GM19397 (cell line): ENCODE data around the gene TCP1.
"Not testable (repeated sequence)": the region's sequence is repeated elsewhere in the genome, so short reads cannot be mapped to it uniquely, and the experiment has no call there.

ENCODE experiments used
- ATAC-seq: cut with Tn5 transposase; IDR thresholded peaks from one replicate; pipeline ENCODE4 v1.9.1; 2021; ENCODE audit warnings: mild to moderate bottlenecking, moderate library complexity; ENCODE audit not compliant: unreplicated experiment

Gene TCP1

DNA sequence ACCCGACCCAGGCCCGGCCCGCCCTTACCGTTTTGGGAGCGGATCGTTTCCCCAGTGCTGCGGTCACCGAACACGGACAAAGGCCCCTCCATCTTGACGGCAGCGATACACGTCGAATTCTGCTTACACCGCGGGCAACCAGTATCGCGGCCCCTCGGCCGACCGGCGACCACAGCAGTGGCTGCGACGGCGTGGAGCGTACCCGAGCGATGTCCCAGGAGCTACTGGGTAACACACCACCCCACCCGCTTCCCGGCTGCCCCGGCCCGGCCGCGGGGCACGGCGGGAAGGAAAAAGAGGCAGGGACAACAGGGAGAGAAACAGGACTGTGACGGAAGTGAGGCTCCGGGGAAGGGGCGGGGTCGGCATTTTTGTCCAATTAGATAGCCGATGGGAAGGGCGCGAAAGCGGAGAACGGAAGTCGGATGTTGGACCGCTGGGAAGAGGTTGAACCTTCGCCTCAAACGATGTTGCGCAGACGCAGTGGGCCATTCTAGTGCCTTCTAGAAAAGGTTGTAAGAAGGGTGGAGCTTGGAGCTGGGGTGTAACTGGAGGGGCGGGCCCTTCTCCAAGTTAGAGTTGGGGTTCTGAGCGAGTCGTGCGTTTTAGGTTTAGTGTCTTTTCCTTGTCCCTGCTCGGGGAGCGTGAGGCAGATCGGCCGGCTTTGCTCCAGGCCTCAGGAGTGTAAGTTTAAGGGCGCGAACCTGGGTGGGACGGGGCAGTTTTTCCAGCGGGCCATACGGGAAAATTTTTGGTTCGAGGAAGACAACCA is at the start of gene TCP1:
Gene TCP1 (minus strand): TSS at position 226 of the 772 bp plus-strand sequence. CDS start 134 bp downstream, at position 92.
- ATAC-seq: peak; percentile 75

DNA sequence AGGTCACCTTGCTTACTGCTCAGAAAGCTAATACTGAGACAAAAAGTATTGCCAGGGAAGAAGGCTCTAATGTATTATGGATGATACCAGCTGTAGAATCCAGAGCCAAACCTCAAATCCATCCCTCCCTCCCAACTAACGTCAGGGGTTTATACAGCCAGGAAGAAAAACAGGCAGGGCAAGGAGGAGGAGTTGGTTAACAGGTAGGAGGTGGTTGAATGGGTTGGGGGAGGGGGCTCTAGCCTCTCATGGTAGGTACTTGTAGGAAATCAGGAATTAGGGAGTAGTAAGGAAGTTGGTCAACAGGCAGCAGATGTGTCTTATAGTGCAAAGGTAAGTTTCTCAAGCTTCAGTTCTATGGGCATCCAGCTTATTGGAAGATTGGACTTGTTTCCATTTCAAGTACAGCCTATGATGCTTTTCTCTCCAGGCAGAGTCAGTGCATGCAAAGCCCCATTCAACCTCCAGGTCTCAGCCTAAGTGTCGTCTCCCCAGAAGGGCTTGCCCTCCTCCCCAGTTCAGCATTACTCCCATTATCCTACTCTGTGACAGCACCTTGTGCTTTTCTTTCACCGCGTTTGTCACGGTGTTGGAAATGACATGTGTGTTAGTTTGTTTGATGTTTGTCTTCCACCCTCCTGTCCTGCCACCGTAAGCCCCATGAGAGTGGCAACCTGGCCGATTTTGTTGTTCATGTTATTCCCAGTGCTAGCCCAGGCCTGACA is 48.8 kb upstream of the TCP1 start:
- ATAC-seq: no peak

DNA sequence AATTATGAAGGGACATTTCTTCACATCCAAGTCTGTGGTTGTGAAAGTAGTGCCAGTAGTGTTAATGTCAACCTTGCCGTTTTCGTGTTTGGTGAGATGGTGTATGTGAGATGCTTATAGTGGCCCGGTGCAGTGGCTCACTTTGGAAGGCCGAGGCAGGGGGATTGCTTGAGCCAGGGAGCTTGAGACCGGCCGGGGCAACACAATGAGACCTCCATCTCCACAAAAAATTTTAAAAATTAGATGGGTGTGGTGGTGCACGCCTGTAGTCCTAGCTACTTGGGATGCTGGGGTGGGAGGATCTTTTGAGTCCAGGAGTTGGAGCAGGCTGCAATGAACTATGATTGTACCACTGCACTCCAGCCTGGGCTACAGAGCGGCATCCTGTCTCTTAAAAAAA is 48.1 kb upstream of the TCP1 start:
- no peak for ATAC-seq

DNA sequence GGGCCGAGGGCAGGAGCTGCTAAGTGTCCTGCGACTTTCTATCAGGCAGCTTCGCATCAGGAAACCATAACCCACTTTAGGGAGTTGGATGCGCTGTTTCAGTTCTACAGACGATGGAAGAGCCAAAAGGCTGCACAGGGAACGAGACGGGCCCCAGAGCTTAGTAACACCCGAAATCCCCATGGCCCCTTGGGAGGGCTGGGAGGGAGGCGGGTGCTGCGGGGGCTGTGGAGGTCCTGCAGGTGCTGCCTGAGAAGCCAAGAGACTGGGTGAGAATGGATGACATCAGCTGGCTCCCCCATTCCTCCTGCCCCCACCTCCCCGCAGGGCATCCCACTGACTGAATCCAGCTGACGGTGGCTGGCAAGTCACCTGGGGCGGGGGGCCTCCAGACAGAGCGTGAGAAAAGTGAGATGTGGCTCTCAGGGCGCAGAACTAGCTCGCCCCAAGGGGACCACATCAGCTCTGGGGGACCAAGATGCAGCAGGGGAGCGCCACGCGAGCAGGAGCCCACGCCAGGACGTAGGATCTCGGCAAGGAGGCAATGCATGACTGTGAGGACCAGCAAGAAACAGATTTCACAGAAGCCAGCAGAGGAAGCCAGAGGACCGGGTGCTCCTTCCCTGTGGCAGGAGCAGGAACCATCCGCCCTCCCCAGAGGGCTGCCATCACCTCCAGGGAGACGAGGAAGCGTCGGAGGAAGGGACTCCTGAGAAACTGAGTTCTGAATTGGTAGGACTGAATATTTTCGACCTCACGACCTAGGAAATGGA is 47.5 kb upstream of the TCP1 start:
- no peak for ATAC-seq

DNA sequence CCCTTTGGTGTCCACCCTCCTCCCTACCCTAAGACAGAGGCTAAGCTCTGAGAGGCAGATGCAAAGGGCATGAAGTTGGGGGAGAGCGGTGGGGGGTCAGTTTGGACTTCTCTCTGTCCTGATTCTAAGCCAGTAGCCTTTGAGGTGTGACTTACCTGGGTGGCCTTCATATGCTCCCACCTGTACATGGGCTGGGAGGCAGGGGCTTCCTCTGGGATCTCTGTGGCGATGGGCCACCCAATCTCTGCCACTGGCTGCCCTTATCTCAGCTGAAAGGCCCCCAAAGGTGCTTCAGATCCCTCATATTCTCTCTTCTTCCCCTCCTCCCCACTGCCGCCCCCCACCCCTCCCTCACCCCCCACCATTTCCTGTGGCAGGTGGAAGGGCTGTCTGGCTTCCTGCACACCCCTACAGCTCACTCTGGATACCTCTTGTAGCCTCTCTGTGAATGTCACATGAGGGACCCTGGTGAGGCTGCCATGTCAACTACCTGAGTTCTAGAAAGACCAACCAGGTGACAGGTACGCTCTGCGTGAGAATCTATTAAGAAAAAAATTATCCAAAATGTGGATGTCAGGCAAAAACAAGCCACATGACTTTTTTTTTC is 44.7 kb upstream of the TCP1 start:
- no peak for ATAC-seq

DNA sequence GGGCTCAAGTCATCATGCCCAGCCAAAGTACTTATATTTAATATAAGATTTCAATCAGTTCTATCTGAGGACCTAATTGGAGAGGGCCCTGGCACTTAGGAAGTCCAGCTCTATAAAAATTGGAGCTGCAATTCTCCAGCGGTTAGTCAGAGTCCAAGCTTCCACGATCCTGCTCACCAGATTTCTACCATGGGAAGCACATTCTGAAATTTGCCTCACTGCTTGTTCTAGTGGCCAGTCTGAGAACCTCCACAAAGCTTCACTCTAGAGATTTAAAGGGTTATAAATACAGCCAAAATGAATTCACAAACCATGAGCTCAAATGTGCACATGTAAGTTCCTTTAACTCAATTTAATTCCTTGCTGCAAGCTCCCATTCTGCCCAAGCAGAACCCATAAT is 44.2 kb upstream of the TCP1 start:
- no peak for ATAC-seq

DNA sequence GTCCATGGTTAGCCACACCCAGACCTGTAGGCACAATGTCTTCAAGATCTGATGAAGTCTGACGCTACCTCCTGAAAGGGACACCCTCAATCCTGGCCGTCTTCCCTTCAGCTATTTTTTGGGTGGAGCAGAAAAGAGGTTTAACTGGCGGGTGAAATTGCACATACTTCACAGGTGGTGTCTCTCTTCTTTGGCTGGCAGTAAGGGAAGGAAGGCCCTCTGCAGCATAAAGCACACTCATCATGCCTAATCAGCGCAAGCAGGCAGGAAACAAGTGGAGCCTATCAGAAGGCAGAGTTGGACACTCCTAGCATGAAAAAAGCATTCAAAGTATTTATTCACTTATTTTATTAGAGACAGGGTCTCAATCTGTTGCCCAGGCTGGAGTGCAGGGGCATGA is 43.5 kb upstream of the TCP1 start:
- ATAC-seq: no peak

DNA sequence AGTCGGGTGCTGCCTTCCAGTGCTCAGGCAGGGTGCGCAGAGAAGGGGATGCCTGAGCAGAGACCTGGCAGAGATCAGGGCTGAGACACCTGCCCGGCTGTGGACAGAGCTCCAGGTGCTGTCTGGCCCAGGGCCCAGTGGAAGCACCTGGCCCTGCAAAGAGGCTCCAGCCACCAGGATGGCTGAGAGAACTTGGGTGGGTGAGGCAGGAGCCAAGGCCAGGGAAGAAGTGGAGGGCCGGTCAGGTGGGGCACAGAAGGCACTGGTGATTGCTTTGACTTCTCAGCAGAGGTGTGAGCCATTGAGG is 41.9 kb upstream of the TCP1 start:
- ATAC-seq: no peak

DNA sequence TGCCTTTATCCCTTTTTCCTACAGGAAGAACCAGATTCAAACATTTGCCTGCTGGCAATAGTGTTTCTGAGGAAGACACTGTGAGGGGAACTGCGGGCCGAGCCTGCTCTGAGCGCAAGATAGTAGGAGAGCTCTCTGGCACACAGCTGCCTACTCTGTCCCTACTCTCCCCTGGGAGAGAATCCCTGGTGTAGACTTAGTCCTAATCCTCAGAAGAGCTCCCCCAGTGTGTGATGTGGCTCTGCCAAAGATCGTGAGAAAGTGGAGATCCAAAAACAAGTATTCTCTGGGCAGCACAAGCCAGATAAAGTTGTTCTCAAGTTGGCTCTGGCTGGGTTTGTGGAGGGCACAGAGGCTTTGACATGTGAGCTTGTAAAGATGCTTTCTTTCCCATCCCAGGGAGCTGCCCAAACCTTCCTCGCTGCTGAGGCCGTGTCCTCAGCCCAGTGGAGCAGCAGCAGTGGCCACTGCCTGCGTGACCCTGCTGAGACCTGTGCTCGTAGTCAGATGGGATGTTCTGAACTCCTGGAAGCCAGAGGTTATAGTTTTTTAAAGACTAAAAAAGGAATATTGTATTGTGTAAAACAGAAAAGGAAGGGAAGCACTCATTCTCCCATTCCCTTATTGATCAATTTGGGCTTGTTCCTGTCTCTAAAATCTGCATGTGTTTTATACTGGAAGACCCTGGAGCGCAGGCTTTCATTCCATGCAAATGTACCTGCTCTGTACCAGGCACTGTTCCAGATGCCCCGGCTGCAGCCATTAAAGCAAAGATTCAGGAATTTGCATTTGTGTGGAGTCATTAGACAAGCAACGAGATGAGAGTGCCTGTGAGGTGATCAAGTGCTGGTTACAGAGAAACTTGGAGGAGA is 41.3 kb upstream of the TCP1 start:
- no peak for ATAC-seq

DNA sequence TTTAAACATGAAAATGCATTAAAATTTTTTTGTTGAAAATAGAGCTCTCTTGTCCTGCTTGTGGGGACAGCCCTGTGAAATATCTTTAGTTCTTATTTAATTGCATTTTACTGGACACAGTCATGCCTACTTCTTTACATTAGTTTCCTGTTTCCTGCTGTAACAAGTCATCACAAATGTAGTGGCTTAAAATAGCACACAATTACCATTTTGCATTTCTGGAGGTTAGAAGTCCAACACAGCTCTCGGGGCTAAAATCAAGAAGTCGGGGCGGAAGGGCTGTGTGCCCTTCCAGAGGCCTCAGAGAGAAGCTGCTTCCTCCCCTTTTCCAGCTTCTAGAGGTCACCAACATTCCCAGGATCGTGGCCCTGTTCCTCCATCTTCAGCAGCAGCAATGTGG is 40.1 kb upstream of the TCP1 start:
- ATAC-seq: peak; percentile 54

DNA sequence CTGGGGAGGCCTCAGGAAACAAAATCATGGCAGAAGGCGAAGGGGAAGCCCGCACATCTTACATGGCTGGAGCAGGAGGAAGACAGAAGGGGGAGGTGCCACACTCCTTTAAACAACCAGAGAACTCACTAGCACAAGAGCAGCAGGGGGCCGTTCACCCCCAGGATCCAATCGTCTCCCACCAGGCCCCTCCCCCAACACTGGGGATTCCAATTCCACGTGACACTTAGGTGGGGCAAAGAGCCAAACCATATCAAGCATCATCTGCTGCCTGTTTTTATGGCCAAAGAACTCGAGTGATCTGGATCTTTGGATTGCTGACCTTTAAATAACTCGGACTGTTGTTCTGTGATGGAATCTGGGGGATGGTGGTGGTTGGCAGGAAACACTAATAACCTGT is 38.7 kb upstream of the TCP1 start:
- no peak for ATAC-seq

DNA sequence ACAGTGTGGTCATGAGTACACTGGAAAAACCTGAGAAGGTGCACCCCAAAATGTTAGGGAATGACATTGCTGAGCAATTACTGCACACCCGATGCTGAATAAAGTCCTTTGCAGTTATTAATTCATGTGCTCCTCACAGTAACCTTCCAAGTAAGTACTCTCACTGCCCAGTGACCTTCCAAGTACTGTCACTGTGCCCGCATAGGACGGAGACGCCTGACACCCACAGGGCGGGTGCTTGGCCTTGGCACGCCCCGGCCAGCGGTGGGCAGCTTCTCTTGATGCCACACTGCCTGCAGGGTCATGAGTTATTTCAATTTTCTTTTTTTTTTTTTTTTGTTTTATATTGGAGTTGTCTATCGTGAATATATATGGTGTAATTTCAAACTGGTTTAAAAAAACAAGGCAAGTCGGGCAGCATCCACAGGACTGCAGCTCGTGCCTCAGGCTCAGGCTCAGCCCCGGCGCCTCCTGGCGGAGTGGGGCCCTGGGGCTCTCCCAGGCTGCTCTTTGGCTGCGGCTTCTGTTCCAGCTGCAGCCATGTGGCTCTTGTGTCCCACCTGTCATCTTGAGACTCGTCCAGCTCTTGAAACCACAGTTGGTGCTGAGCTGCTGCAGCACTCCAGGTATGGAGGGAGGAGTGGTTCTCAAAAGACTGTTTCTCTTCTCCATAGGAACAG is 37.7 kb upstream of the TCP1 start:
- no peak for ATAC-seq

DNA sequence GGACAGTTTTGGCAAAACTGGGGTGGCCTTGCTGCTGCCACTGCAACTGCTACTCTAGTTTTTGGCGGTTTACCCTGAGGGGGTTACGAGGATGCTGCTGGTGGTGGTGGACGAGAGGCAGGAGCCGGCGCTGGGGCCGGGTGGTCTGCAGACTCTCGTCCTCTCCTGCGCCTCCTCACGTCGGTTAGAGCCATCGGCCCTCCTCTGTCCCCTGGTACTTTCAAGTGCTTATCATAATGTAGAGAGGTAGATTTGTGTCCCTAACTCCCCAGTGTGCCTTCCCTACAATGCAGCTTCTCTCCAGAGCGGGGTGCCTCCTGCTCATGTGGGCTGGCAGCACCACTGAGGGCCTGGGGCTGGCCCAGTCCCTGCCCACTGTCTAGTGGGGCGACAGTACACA is 36.6 kb upstream of the TCP1 start:
- no peak for ATAC-seq

DNA sequence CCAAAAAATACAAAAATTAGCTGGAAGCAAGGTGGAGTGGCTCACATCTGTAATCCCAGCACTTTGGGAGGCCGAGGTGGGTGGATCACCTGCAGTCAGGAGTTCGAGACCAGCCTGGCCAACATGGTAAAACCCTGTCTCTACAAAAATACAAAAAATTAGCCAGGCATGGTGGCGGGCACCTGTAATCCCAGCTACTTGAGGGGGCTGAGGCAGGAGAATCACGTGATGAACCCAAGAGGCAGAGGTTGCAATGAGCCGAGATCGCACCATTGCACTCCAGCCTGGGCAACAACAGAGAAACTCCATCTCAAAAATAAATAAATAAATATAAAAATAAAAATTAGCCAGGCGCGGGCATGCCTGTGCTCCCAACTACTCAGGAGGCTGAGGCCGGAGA is 35.3 kb upstream of the TCP1 start:
- ATAC-seq: not testable (repeated sequence)

DNA sequence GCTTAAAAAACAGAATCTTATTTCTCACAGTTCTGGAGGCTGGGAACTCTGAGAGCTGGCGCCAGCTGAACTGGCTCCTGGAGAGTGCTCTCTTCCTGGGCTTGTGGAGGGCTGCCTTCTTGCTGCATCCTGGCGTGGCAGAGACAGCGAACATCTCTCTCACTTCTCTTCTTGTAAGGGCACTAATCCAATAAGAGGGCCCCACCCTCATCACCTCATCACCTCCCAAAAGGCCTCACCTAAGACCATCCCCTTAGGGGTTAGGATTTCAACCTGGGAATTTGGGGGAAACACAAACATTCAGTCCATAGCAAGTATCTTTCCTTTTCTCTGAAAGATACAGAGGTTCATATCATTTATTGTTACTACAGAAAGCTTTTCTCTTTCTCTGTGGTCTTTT is 34.6 kb upstream of the TCP1 start:
- ATAC-seq: no peak

DNA sequence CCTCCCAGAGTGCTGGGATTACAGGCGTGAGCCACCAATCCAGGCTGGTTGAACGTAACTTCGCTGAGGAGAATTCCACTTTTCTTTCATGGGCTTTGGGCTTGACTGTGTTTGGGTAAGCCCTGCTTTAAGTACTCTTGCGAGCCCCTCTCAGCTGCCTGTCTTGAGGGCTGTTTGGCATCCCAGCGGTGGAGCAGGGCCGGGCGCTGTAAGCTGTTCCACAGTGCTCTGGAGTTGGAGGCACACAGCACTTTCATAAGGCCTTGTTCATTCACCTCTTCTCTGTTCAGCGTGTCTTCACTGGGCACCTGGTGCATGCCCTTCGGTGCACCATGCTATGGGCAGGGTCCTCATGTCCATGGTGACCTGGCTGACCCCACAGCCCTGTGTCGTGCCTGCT is 32.3 kb upstream of the TCP1 start:
- no peak for ATAC-seq

DNA sequence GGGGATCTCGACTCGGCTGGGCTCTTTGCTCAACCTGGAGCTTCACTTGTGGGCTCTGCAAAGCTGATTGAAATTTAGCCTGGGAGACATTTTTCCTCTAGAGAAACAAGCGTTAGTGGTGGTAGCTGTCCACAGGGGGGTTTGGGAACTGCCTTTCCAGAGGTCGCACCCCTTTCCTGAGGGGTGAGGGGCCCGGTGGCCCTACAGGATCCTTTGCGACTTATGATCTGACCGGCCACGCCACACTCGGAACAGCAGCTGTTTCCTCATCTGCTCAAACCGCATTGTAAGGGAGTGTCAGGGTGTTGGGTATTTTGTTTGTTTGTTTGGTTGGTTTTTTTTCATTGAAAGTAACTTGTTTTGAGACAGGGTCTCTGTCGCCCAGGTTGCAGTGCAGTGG is 31.7 kb upstream of the TCP1 start:
- no peak for ATAC-seq

DNA sequence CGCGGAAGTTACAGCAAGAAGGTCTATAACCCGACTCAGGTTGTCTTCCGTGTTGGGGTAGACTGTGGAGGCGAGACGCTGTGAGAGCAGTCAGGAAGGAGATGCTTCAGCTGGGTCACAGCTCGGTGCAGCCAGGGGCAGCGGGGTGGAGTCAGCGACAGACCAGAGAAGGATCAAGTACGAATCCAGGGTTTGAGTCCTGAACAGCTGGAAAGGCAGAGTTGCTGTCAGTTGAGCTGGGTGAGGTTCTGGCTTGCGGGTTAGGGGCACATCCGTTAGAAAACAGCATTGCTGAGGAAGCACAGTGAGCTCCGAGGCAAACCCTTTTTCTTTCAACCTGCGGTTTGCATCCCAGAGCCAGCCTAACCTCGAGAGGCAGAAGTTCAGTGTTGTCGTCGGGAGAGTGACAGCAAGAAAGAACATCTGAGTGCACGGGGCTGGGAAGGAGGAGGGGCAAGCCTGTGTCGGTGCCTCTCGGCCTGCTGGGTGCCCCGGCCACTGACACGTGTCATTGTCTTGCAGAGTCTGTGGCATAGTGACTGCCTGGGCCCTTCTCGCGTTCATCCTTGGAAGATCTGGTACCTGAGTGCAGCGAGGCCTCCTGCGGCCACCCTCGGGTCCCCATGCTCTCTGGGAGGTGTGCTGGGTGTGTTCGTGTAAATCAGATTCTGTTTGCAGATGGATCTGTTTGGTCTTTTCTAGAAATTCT is 30.7 kb upstream of the TCP1 start:
- ATAC-seq: peak; percentile 57

DNA sequence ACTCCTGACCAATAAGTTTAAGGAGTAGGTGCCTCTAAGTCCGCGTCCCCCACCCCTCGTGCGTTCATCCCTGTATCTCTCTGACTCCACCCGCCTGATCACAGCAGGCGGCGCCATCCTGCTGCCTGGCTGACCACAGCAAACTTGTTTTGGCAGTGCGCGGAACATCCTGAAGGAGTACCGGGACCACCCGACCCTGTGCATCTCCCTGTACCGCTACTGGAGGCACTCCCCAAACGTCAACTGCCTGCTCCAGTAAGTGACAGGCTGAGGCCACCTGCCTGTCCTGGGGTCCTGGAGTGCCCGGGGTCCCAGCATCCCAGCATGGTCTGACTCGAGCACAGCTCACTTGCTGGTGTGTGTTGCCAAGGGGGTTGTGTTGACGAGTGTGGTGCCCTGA is 29.7 kb upstream of the TCP1 start:
- no peak for ATAC-seq
